ENCODE data around the gene C6orf132. TPM values are rescaled to one million over a fixed set of nuclear protein-coding genes. Genes with fewer than 3 reads are reported as not detected.

The C6orf132 gene
- total RNA-seq, 1 donor from 2014 or later: 4.0 TPM

GRCh38 chr6:42138630-42139619 lies 3.5 kb downstream of the C6orf132 start:
- TF ChIP-seq, protein P1, sequence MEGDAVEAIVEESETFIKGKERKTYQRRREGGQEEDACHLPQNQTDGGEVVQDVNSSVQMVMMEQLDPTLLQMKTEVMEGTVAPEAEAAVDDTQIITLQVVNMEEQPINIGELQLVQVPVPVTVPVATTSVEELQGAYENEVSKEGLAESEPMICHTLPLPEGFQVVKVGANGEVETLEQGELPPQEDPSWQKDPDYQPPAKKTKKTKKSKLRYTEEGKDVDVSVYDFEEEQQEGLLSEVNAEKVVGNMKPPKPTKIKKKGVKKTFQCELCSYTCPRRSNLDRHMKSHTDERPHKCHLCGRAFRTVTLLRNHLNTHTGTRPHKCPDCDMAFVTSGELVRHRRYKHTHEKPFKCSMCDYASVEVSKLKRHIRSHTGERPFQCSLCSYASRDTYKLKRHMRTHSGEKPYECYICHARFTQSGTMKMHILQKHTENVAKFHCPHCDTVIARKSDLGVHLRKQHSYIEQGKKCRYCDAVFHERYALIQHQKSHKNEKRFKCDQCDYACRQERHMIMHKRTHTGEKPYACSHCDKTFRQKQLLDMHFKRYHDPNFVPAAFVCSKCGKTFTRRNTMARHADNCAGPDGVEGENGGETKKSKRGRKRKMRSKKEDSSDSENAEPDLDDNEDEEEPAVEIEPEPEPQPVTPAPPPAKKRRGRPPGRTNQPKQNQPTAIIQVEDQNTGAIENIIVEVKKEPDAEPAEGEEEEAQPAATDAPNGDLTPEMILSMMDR (IDR thresholded peaks at IDR 0.05): no peak
- H3K27ac Mint-ChIP-seq (ENCODE audit: unreplicated experiment): peak overlapping the region; percentile 84
- H3K9me3 Mint-ChIP-seq (ENCODE audit: unreplicated experiment): no peaks in the 10 kb centered on the region
- DNase-seq (ENCODE audit: extremely low spot score, unreplicated experiment): no peak
- no peak overlapping the region for H3K4me3 Mint-ChIP-seq (ENCODE audit: unreplicated experiment)
- H3K36me3 Mint-ChIP-seq (ENCODE audit: unreplicated experiment): no peaks in the 10 kb centered on the region
- H3K4me1 Mint-ChIP-seq (ENCODE audit: unreplicated experiment): peaks cover 51% of the 10 kb centered on the region
- H3K27me3 Mint-ChIP-seq (ENCODE audit: unreplicated experiment): no peaks in the 10 kb centered on the region

DNA sequence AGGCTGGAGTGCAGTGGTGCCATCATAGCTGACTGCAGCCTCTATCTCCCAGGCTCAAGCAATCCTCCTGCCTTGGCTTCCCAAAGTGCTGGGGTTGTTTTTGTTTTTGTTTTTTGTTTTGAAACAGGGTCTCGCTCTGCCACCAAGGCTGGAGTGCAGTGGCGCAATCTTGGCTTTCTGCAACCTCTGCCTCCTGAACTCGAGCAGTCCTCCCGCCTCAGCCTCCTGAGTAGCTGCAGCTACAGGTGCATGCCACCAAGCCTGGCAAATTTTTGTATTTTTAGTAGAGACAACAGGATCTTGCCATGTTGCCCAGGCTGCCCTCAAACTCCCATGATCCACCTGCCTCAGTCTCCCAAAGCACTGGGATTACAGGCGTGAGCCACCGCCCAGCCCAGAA lies 4.2 kb downstream of the C6orf132 start:
- Mint-ChIP-seq H3K4me1 (ENCODE audit: unreplicated experiment) (peaks cover 50% of the 10 kb centered on the region), H3K27me3 (ENCODE audit: unreplicated experiment) (no peaks in the 10 kb centered on the region), H3K27ac (ENCODE audit: unreplicated experiment) (peak overlapping the region; percentile 38), H3K4me3 (ENCODE audit: unreplicated experiment) (no peak overlapping the region), H3K36me3 (ENCODE audit: unreplicated experiment) (no peaks in the 10 kb centered on the region), H3K9me3 (ENCODE audit: unreplicated experiment) (no peaks in the 10 kb centered on the region)
- TF ChIP-seq, protein P1 (IDR thresholded peaks at IDR 0.05): no peak
- DNase-seq (ENCODE audit: extremely low spot score, unreplicated experiment): no peak

- H3K9me3 Mint-ChIP-seq (ENCODE audit: unreplicated experiment): no peaks in the 10 kb centered on the region
- TF ChIP-seq, protein P1 (IDR thresholded peaks at IDR 0.05): no peak
- no peaks in the 10 kb centered on the region for H3K27me3 Mint-ChIP-seq (ENCODE audit: unreplicated experiment)
- peaks cover 45% of the 10 kb centered on the region for H3K4me1 Mint-ChIP-seq (ENCODE audit: unreplicated experiment)
- no peak for DNase-seq (ENCODE audit: extremely low spot score, unreplicated experiment)
- no peaks in the 10 kb centered on the region for H3K36me3 Mint-ChIP-seq (ENCODE audit: unreplicated experiment)
- H3K27ac Mint-ChIP-seq (ENCODE audit: unreplicated experiment): peak overlapping the region; percentile 68
- H3K4me3 Mint-ChIP-seq (ENCODE audit: unreplicated experiment): no peak overlapping the region
Measured at GRCh38 chr6:42137194-42137753, 5.1 kb downstream of the C6orf132 start.

DNA sequence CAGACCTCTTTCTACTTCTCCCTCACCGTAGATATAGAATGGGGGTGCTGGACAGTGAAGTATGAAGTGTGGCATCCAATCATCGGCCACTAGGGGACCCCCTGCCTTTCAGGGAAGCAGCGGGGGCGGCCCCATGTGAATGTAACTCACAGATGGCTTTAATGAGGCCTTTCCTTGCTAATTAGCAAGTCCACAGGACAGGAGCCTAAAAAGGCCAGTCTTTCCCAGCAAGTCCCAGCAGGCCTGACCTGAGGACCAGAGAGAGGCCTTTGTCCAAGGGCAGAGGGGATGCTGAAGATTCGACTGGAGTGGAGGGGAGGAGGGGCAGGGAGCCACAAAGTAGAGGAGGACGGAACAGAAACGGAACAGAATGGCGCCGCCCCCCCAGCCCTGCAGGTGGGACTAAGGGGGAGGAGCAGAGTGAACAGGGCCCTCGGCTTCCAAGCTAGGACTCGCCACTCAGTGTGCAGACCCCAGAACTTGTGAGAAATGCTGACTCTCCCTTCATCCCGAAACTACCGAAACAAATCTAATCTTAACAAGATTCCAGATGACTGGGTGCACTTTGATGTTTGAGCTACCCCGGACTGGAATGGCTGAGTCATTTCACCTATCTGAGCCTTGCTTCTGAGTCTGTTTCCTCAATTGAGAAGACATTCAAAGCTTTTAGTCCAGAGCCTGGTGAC lies 5.8 kb downstream of the C6orf132 start:
- no peak for DNase-seq (ENCODE audit: extremely low spot score, unreplicated experiment)
- Mint-ChIP-seq H3K27ac (ENCODE audit: unreplicated experiment) (peak overlapping the region; percentile 68), H3K4me1 (ENCODE audit: unreplicated experiment) (peaks cover 46% of the 10 kb centered on the region), H3K27me3 (ENCODE audit: unreplicated experiment) (no peaks in the 10 kb centered on the region), H3K4me3 (ENCODE audit: unreplicated experiment) (no peak overlapping the region), H3K9me3 (ENCODE audit: unreplicated experiment) (no peaks in the 10 kb centered on the region), H3K36me3 (ENCODE audit: unreplicated experiment) (no peaks in the 10 kb centered on the region)
- TF ChIP-seq, protein P1 (IDR thresholded peaks at IDR 0.05): peak; percentile 35

All from osteocyte (in vitro differentiated cells).